ENCODE results near the gene BNC2.

The BNC2 gene

DNA sequence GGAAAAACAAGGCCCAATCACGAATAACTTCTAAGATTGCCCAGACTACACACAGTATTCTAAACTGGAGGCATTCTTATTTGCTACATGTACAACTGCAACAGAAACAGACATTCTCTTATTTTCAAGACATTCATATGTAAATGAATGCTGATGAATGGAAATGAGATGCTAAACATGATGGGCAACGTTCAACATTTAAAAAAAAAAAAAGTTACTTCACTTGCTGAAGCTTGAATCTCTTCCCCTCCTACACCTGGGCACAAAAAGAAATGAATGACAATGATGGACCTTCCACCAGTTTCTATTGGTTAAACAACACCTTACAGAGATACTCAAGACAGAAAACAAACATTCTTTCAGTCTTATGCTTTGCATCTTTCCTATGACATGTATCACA is 160.5 kb downstream of the BNC2 start:
- no peak for ATAC-seq

- ATAC-seq = no peak
Observed at GRCh38 chr9:16708656-16709435, 161.6 kb downstream of the BNC2 start.

- ATAC-seq = no peak
Observed at GRCh38 chr9:16705111-16705604, 165.3 kb downstream of the BNC2 start.

GRCh38 chr9:16704116-16705110 is 166.1 kb downstream of the BNC2 start:
- no peak for ATAC-seq

- ATAC-seq = no peak
Observed at GRCh38 chr9:16701347-16701746, 169.1 kb downstream of the BNC2 start.

GRCh38 chr9:16693616-16694015 is 176.9 kb downstream of the BNC2 start:
- no peak for ATAC-seq

DNA sequence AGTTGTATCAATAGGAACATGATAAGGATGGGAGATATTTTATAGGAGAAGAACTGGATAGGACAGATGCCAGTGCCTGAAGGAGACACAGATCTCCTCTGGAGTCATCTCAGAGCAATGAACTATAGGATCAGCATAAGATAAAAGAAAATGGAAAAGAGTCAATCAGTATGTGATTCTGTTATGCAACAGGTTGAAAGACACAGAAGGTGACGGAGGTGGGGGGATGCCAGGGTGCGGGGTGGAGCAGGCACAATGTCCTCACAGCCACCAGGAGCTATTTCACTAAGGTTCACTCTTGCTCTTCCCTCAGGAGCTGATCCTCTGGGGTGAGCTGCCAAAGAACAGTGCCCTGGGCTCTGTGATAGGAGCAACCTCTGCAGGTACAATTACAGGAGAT is 179.8 kb downstream of the BNC2 start:
- ATAC-seq = no peak

- ATAC-seq = no peak
Observed at GRCh38 chr9:16690205-16690604, 180.3 kb downstream of the BNC2 start.

GRCh38 chr9:16689351-16689938 is 181.0 kb downstream of the BNC2 start:
- no peak for ATAC-seq

GRCh38 chr9:16688814-16689213 is 181.7 kb downstream of the BNC2 start:
- no peak for ATAC-seq

DNA sequence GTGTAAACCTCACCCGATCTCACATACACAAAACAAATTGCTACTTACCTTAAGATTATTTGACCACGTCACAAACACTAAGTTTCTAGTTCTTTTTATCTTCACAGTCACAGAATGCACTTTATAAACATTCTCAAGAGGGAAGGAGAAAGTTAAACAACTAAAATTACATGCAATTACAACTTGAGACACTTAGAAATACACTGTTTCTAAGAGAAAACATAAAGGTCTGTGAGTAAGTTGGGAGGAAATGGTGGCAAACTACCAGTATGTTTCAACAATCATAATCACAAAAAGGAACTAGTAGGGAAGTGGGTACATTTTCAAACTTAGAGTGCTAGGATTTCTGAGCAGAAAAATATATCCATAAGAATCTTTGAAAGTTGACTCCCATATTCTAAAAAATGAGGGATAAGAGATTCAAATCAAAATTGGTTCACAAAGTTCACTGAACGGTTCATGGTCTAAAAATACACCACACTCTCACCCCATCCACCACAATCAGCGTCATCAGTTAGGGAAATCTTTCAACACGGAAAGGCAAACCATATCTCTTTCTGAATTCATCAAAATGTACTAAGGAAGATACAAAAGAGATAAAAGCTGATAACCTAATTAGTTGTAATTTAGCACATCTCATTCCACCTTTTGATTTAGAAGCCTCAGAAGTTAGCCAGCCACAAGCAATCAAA is 182.6 kb downstream of the BNC2 start:
- no peak for ATAC-seq

GRCh38 chr9:16683326-16683725 is 187.1 kb downstream of the BNC2 start:
- no peak for ATAC-seq

DNA sequence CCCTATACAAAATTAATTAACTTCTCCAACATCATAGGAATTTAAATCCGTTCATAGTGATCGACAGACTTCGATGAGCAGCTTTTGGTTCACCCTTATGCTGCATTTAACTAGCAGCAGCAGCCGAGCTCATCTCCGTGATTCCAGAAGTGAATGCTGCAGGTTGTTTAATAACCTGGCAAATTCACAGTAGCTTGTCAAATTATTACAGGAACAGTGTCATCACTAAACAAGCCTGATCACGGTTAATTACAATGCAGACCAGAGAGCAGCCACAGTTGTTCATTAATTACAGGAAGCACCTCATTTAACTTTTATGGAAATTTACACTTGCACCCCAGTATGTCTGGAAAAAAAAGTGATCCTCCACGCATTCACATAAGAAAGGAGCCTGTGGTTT is 188.2 kb downstream of the BNC2 start:
- no peak for ATAC-seq

DNA sequence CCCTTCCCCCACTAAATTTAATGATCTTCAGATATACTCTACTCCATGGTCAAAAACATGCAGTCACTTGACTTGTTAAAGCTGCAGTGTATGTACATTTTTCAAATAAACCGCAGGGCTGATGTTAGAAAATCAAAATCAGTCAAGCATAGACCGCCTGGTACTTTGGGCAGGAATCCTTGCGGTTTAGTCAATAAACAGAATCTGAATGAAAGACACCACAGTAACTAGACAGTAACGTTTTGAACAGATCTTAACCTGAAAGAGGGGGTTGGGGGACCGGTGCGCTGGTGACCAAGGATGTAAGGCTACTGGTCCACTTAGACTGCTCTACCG is 188.8 kb downstream of the BNC2 start:
- ATAC-seq = no peak

GRCh38 chr9:16680975-16681651 is 189.4 kb downstream of the BNC2 start:
- no peak for ATAC-seq

- ATAC-seq = no peak
Observed at GRCh38 chr9:16680541-16680940, 189.9 kb downstream of the BNC2 start.

DNA sequence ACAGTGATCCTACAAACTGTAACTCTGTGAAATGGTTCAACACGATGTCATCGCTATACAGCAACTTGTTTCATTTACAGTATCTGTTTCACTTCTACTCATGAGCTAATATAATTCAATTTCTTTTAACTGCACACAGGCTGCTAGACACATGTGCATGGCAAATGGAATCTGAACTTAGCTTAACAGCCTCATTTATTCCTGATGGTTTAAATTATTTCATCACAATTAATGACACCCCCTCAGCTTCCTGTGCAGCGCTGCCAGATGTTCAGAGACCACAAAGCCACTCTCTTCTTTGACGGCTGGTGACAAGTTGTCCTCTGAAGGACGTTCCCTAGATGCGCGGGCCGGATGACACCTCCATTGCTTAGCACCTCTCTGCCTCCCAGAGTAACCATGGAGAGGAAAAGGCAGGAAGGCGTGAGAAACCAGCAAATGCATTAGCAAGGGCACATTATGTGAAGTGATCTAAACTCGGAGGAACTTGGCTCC is 191.1 kb downstream of the BNC2 start:
- ATAC-seq = no peak

GRCh38 chr9:16676519-16676918 is 194.0 kb downstream of the BNC2 start:
- ATAC-seq = no peak

DNA sequence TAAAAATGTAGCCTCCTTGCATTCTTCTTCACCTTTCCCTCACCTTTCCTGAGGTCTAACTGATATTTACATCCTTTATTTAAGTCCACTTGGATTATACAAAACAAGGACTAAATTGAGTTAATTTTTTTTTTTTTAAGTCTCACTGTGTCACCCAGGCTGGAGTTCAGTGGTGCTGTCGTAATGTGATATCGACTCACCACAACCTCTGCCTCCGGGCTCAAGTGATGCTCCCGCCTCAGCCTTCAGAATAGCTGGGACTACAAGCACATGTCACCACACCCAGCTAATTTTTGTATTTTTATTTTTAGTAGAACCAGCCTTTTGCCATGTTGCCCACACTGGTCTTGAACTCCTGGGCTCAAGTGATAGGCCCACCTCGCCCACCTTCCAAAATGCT is 195.3 kb downstream of the BNC2 start:
- ATAC-seq = no peak

- no peak for ATAC-seq
Observed at GRCh38 chr9:16673171-16673570, 197.3 kb downstream of the BNC2 start.

- ATAC-seq = no peak
Observed at GRCh38 chr9:16672501-16672900, 198.0 kb downstream of the BNC2 start.

DNA sequence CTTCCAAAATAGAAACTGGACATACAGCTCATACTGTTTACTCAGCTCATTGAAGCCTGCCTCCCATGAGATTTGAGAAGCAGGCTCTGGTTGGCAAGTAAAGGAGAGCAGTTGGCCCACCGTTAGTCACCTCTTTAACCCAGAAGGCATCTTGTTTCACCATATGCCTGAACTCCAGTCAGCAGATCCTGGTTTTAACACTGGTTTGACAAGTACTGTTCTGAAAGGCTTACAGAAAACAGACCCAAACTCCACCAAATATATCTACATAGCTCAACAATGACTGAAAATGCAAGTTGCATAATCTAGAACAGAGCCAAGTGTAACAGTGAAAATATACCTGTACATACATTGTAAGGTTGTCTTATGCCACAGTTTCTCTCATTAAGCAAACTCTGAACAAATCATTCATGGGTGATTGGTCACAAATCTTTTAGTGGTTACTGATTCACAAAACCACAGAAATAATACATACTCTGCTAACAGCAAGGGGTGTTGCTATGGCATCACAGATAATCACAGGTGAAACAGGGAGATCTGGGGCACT is 198.8 kb downstream of the BNC2 start:
- ATAC-seq = no peak
